A549 (cell line): ENCODE results near the gene ZNF506.

Source experiments
- BHLHE40 ChIP-seq: IDR thresholded peaks from 2 replicates; pipeline ENCODE4 v1.6.1; 2012; ENCODE audit warnings: low read depth, low read length, inconsistent platforms
- CEBPB ChIP-seq, 2 experiments: fragments of >200 bp in 1 of 2; sonication (Bioruptor Twin) in 1 of 2; formaldehyde crosslinking in 1 of 2; IDR thresholded peaks; 2 replicates each; pipeline ENCODE4 v1.6.1; 2012 to 2016
- ESRRA ChIP-seq: fragments of 150-350 bp; IDR thresholded peaks from 2 replicates; pipeline ENCODE4 v1.6.1; 2014; ENCODE audit warnings: mild to moderate bottlenecking, low read length, borderline replicate concordance
- HDAC2 ChIP-seq: fragments of 200-600 bp; sonication (generic); IDR thresholded peaks from 2 replicates; pipeline ENCODE4 v1.6.1; 2016
- JUNB ChIP-seq: fragments of >200 bp; sonication (Bioruptor Twin); formaldehyde crosslinking; IDR thresholded peaks from 2 replicates; pipeline ENCODE4 v1.6.1; 2016
- POLR2A ChIP-seq: IDR thresholded peaks from 2 replicates; pipeline ENCODE4 v1.6.1; 2012; ENCODE audit warnings: mild to moderate bottlenecking, low read length
- POLR2AphosphoS2 ChIP-seq: conservative IDR thresholded peaks from 2 replicates; pipeline ENCODE4 v1.6.1; 2012; ENCODE audit warnings: low read length, improper control_type of control experiment, inconsistent platforms
- ZC3H11A ChIP-seq: fragments of 450-650 bp; IDR thresholded peaks from 2 replicates; pipeline ENCODE4 v1.6.1; 2014; ENCODE audit warnings: antibody characterized with exemption, mild to moderate bottlenecking
- ZSCAN20 ChIP-seq: fragments of 250-450 bp; sonication (Bioruptor Pico); IDR thresholded peaks from 2 replicates; pipeline ENCODE4 v1.8.0; 2022; ENCODE audit warnings: mild to moderate bottlenecking, moderate library complexity
- TF ChIP-seq, protein P1 (sequence below): fragments of >200 bp; sonication (Bioruptor Twin); formaldehyde crosslinking; IDR thresholded peaks from 3 replicates; pipeline ENCODE4 v1.5.1; 2016
- TF ChIP-seq, protein P2 (sequence below): fragments of 250-450 bp; sonication (Bioruptor Pico); IDR thresholded peaks from 2 replicates; pipeline ENCODE4 v1.5.0; 2021; ENCODE audit warnings: mild to moderate bottlenecking, moderate library complexity, borderline replicate concordance
- TF ChIP-seq, protein P3 (sequence below): fragments of 200-600 bp; sonication (generic); IDR thresholded peaks from 2 replicates; pipeline ENCODE4 v1.6.1; 2016; ENCODE audit warnings: antibody characterized with exemption, mild to moderate bottlenecking, moderate library complexity

DNA sequence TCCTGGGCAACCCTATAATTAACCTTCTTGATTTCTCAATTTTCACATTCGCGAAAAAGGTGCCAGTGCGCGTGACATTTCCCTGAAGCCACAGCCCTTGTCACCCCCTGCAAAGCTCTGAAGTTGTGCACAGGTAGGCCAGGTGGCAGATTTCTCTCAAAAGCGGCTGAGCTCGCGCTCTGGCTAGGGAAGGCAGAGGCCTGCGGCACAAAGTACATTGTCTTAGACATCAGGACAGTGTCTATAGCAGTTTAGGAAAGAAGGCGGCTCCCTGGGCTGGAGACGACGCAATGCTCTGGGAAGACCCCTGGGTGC, 45.7 kb downstream of the ZNF506 start:
- TF ChIP-seq ZSCAN20 (CRISPR knock-in tag) = no peak
- TF ChIP-seq POLR2A = no peak
- TF ChIP-seq, protein P1, sequence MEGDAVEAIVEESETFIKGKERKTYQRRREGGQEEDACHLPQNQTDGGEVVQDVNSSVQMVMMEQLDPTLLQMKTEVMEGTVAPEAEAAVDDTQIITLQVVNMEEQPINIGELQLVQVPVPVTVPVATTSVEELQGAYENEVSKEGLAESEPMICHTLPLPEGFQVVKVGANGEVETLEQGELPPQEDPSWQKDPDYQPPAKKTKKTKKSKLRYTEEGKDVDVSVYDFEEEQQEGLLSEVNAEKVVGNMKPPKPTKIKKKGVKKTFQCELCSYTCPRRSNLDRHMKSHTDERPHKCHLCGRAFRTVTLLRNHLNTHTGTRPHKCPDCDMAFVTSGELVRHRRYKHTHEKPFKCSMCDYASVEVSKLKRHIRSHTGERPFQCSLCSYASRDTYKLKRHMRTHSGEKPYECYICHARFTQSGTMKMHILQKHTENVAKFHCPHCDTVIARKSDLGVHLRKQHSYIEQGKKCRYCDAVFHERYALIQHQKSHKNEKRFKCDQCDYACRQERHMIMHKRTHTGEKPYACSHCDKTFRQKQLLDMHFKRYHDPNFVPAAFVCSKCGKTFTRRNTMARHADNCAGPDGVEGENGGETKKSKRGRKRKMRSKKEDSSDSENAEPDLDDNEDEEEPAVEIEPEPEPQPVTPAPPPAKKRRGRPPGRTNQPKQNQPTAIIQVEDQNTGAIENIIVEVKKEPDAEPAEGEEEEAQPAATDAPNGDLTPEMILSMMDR = no peak
- no peak for TF ChIP-seq JUNB
- TF ChIP-seq ZC3H11A = no peak
- no peak for TF ChIP-seq BHLHE40
- no peak for TF ChIP-seq HDAC2
- TF ChIP-seq, protein P2, sequence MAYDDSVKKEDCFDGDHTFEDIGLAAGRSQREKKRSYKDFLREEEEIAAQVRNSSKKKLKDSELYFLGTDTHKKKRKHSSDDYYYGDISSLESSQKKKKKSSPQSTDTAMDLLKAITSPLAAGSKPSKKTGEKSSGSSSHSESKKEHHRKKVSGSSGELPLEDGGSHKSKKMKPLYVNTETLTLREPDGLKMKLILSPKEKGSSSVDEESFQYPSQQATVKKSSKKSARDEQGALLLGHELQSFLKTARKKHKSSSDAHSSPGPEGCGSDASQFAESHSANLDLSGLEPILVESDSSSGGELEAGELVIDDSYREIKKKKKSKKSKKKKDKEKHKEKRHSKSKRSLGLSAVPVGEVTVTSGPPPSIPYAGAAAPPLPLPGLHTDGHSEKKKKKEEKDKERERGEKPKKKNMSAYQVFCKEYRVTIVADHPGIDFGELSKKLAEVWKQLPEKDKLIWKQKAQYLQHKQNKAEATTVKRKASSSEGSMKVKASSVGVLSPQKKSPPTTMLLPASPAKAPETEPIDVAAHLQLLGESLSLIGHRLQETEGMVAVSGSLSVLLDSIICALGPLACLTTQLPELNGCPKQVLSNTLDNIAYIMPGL (CRISPR knock-in tag) = no peak
- TF ChIP-seq, protein P3, sequence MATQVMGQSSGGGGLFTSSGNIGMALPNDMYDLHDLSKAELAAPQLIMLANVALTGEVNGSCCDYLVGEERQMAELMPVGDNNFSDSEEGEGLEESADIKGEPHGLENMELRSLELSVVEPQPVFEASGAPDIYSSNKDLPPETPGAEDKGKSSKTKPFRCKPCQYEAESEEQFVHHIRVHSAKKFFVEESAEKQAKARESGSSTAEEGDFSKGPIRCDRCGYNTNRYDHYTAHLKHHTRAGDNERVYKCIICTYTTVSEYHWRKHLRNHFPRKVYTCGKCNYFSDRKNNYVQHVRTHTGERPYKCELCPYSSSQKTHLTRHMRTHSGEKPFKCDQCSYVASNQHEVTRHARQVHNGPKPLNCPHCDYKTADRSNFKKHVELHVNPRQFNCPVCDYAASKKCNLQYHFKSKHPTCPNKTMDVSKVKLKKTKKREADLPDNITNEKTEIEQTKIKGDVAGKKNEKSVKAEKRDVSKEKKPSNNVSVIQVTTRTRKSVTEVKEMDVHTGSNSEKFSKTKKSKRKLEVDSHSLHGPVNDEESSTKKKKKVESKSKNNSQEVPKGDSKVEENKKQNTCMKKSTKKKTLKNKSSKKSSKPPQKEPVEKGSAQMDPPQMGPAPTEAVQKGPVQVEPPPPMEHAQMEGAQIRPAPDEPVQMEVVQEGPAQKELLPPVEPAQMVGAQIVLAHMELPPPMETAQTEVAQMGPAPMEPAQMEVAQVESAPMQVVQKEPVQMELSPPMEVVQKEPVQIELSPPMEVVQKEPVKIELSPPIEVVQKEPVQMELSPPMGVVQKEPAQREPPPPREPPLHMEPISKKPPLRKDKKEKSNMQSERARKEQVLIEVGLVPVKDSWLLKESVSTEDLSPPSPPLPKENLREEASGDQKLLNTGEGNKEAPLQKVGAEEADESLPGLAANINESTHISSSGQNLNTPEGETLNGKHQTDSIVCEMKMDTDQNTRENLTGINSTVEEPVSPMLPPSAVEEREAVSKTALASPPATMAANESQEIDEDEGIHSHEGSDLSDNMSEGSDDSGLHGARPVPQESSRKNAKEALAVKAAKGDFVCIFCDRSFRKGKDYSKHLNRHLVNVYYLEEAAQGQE = no peak
- TF ChIP-seq CEBPB (IDR thresholded peaks at IDR 0.05) = no peak
- TF ChIP-seq ESRRA = no peak
- TF ChIP-seq POLR2AphosphoS2 = no peak
